Loucy (cell line): ENCODE measurements around the gene CNOT11.
"Not testable (repeated sequence)": the region's sequence is repeated elsewhere in the genome, so short reads cannot be mapped to it uniquely, and the experiment has no call there.

Source experiments
- EZH2phosphoT487 ChIP-seq: fragments of 200-600 bp; IDR thresholded peaks from 2 replicates; pipeline ENCODE4 v1.6.1; 2018; ENCODE audit warnings: antibody characterized with exemption, mild to moderate bottlenecking, moderate library complexity, borderline replicate concordance
- TF ChIP-seq, protein P1 (sequence below): fragments of 200-600 bp; sonication (generic); conservative IDR thresholded peaks from 2 replicates; pipeline ENCODE4 v1.5.1; 2014; ENCODE audit warnings: mild to moderate bottlenecking, antibody characterized with exemption, low read length

DNA sequence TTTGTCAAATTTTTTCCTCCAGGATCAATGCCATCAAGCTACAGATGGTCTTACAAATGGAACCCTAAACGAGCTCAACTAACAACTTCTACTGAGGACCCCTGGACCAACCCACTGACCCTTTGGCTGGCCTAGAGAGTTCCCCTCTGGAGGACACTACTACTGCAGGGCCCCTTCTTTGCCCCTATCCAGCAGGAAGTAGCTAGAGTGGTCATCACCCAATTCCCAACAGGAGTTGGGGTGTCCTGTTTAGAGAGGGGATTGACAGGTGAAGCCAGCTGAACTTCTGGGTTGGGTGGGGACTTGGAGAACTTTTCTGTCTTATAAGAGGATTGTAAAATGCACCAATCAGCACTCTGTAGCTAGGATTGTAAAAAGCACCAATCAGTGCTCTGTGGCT is 16.7 kb upstream of the CNOT11 start:
- TF ChIP-seq, protein P1, sequence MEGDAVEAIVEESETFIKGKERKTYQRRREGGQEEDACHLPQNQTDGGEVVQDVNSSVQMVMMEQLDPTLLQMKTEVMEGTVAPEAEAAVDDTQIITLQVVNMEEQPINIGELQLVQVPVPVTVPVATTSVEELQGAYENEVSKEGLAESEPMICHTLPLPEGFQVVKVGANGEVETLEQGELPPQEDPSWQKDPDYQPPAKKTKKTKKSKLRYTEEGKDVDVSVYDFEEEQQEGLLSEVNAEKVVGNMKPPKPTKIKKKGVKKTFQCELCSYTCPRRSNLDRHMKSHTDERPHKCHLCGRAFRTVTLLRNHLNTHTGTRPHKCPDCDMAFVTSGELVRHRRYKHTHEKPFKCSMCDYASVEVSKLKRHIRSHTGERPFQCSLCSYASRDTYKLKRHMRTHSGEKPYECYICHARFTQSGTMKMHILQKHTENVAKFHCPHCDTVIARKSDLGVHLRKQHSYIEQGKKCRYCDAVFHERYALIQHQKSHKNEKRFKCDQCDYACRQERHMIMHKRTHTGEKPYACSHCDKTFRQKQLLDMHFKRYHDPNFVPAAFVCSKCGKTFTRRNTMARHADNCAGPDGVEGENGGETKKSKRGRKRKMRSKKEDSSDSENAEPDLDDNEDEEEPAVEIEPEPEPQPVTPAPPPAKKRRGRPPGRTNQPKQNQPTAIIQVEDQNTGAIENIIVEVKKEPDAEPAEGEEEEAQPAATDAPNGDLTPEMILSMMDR, result not testable (repeated sequence)
- TF ChIP-seq EZH2phosphoT487, result not testable (repeated sequence)
